Peyer's patch (tissue), 4 donors: ENCODE measurements around the gene DEAF1.

ENCODE experiments used
- POLR2A ChIP-seq, 2 donors: fragments of 450-650 bp; IDR thresholded peaks; one replicate each; pipeline ENCODE4 v1.5.1; 2017; ENCODE audit warnings: antibody characterized with exemption in 2 of 2, mild to moderate bottlenecking in 2 of 2, moderate library complexity in 2 of 2
- TF ChIP-seq, protein P1 (sequence below), 6 experiments: fragments of 450-650 bp in 4 of 6; fragments of 200-600 bp in 2 of 6; sonication (generic) in 1 of 6; IDR thresholded peaks; one replicate each; pipeline ENCODE4 v1.5.1; 2017 to 2019; ENCODE audit warnings: antibody characterized with exemption in 6 of 6, mild to moderate bottlenecking in 3 of 6, moderate library complexity in 1 of 6

DNA sequence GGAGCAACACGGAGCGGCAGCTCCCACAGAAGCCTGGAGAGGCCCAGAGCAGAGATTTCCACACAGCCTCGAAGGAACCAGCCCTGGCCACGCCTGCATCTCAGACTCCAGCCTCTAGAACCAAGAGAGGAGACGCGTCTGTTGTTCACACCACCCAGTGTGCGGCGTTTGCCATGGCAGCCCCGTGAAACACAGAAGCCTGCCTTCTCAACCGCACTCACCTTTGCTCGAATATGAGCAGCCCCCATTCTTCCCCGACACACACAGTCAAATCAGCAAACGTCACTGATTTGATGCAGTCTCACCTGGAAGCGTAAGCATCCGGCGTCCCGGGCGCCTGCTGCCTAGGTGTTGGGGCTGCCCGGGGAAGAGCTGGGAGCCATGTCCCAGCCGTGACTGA lies 38.0 kb upstream of the DEAF1 start:
- TF ChIP-seq, protein P1, sequence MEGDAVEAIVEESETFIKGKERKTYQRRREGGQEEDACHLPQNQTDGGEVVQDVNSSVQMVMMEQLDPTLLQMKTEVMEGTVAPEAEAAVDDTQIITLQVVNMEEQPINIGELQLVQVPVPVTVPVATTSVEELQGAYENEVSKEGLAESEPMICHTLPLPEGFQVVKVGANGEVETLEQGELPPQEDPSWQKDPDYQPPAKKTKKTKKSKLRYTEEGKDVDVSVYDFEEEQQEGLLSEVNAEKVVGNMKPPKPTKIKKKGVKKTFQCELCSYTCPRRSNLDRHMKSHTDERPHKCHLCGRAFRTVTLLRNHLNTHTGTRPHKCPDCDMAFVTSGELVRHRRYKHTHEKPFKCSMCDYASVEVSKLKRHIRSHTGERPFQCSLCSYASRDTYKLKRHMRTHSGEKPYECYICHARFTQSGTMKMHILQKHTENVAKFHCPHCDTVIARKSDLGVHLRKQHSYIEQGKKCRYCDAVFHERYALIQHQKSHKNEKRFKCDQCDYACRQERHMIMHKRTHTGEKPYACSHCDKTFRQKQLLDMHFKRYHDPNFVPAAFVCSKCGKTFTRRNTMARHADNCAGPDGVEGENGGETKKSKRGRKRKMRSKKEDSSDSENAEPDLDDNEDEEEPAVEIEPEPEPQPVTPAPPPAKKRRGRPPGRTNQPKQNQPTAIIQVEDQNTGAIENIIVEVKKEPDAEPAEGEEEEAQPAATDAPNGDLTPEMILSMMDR (IDR thresholded peaks at IDR 0.05): no peak
- no peak for TF ChIP-seq POLR2A (IDR thresholded peaks at IDR 0.05)
